Measurements from ENCODE around the gene FRMPD4. TPM values are rescaled to one million over a fixed set of nuclear protein-coding genes. Genes with fewer than 3 reads are reported as not detected.
A peak's percentile ranks its signal among the peaks of the same experiment; 100 is the strongest.

Gene FRMPD4
- total and polyA plus RNA-seq, 2 donors (not counting 3 experiments of a cell fraction or from before 2014, with no cell fraction given), result not detected

- CTCF ChIA-PET, result no interaction called here
- H3K79me2 ChIP-seq (ENCODE audit: control insufficient read depth, insufficient read depth, low read length), result no peaks in the 10 kb centered on the region
- BruUV-seq (replicated peaks), result no TSS peak
- no peak overlapping the region for H3K9ac ChIP-seq (replicated peaks; ENCODE audit: extremely low read depth, insufficient read depth, low read length)
- no peaks in the 10 kb centered on the region for H3K9me3 ChIP-seq (replicated peaks; ENCODE audit: control insufficient read depth, insufficient read depth, low read length)
- H3K4me2 ChIP-seq (ENCODE audit: insufficient read depth, low read length), result no peak overlapping the region
- H3K27me3 ChIP-seq (ENCODE audit: control insufficient read depth in 2 of 2, insufficient read depth in 2 of 2, low read length in 2 of 2), result no peaks in the 10 kb centered on the region
- H3K4me1 ChIP-seq (ENCODE audit: control insufficient read depth, extremely low read depth, insufficient read depth, low read length), result no peaks in the 10 kb centered on the region
- no peak for FAIRE-seq
- H3K9me1 ChIP-seq (replicated peaks; ENCODE audit: control insufficient read depth, extremely low read depth, insufficient read depth, low read length), result no peaks in the 10 kb centered on the region
- H4K20me1 ChIP-seq (replicated peaks; ENCODE audit: control insufficient read depth, extremely low read depth, insufficient read depth, low read length), result no peaks in the 10 kb centered on the region
- intact Hi-C loops (cut with micrococcal nuclease), result no loop called here
- POLR2A ChIA-PET, result no interaction called here
- H3K27ac ChIP-seq (ENCODE audit: insufficient read depth, low read depth, low read length), result no peak overlapping the region
- H3K4me3 ChIP-seq (replicated peaks in 1 of 3; ENCODE audit: insufficient read depth in 1 of 3, low read depth in 1 of 3, low read length in 3 of 3), result no peak overlapping the region
- no peaks in the 10 kb centered on the region for H3K36me3 ChIP-seq (ENCODE audit: control insufficient read depth in 2 of 2, extremely low read depth in 1 of 2, insufficient read depth in 2 of 2, low read length in 2 of 2)
- dilution Hi-C loops (cut with MboI; ENCODE audit: extremely low pct_ligation_motif_present, low sequenced_read_pairs), result no loop called here
- peak; percentile 2 for DNase-seq (ENCODE audit: low read depth, low spot score)
- H2AFZ ChIP-seq (ENCODE audit: low read depth, low read length), result no peak overlapping the region
- TF ChIP-seq FOS (IDR thresholded peaks at IDR 0.05; ENCODE audit: borderline replicate concordance, insufficient read depth, low read length) (no peak), POLR2AphosphoS5 (IDR thresholded peaks at IDR 0.05; ENCODE audit: insufficient read depth, low read depth, low read length) (no peak), MYC (IDR thresholded peaks at IDR 0.05; ENCODE audit: low read depth, low read length) (no peak), EZH2 (IDR thresholded peaks at IDR 0.05; ENCODE audit: borderline replicate concordance, low read depth, low read length, severe bottlenecking) (no peak), GATA2 (IDR thresholded peaks at IDR 0.05; ENCODE audit: insufficient read depth, insufficient read length, low read depth, low read length) (no peak), JUN (IDR thresholded peaks at IDR 0.05; ENCODE audit: borderline replicate concordance, insufficient read depth, insufficient read length, low read depth) (no peak), CTCF (IDR thresholded peaks at IDR 0.05; ENCODE audit: extremely low read depth in 1 of 2, insufficient read depth in 1 of 2, low read depth in 1 of 2, low read length in 2 of 2) (no peak), POLR2A (IDR thresholded peaks at IDR 0.05; ENCODE audit: low read depth, low read length) (no peak)
- TF ChIP-seq, protein P1, sequence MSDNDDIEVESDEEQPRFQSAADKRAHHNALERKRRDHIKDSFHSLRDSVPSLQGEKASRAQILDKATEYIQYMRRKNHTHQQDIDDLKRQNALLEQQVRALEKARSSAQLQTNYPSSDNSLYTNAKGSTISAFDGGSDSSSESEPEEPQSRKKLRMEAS (IDR thresholded peaks at IDR 0.05; ENCODE audit: insufficient read depth, insufficient read length), result no peak
Measured at GRCh38 chrX:12237131-12237530, 98.9 kb downstream of the FRMPD4 start.
